HG02759 (cell line): ENCODE data around the gene JPH2.

Experiments used
- ATAC-seq: cut with Tn5 transposase; IDR thresholded peaks from one replicate; pipeline ENCODE4 v1.9.1; 2021; ENCODE audit warnings: mild to moderate bottlenecking, moderate library complexity; ENCODE audit not compliant: unreplicated experiment

The JPH2 gene

DNA sequence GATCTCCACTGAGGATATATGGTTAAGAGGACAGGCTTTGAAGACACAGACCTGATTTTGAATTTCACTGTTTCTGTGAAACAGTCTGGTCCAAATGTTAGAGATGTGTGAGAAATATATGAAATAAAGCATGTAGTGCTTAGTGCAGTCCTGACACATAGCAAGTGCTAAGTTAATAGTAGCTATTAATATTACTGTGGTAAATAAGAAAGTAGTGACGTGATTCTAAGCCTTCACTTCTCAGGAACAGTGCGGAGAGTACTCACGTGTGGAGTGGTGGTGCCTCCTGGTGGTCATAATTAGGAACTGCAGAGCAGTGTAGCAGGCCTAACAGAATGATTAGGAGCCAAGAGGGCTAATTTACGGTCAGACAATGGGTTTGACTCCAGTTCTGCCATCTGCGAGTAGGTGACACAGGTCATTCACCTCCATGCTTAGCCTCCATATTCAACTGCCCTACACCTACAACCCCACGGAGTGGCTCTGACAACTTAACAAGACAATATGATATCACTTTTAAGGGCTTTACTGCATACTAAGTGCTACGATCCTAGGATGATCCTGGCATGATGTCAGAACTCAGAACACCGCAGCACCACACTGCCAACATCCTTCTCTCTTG is 106.2 kb downstream of the JPH2 start:
- peak; percentile 60 for ATAC-seq

DNA sequence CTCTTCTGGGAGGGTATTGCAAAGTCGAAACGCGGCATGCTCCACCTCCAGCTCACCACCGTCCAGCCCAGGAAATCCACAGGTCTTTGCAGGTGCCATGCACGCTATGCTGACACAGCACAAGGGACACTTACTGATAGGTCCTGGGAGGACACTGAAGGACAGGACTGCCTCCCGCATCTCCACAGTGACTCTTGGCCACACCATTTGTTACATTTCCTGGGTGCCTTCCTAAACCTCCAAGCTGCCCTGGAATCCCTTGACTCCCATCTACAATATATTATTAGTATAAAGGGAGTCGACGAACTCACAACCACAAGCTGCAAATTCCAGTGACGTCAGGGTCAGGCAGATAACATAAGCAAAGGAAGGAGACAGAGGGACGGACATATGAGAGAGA is 106.9 kb downstream of the JPH2 start:
- no peak for ATAC-seq

GRCh38 chr20:44079291-44079690 is 107.7 kb downstream of the JPH2 start:
- ATAC-seq, result no peak

DNA sequence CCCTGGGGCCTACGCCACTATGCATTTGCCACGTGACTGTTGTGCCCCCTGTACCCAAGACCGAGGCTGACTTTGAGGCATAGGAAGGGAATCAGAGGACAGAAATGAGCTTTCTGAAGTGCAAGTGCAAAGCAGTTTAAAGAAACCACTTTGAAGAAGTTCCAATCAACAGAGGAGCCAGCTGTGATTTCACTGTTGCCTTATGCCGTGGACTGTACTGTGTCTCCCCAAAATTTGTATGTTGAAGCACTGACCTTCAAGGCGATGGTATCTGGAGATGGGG is 111.1 kb downstream of the JPH2 start:
- no peak for ATAC-seq

DNA sequence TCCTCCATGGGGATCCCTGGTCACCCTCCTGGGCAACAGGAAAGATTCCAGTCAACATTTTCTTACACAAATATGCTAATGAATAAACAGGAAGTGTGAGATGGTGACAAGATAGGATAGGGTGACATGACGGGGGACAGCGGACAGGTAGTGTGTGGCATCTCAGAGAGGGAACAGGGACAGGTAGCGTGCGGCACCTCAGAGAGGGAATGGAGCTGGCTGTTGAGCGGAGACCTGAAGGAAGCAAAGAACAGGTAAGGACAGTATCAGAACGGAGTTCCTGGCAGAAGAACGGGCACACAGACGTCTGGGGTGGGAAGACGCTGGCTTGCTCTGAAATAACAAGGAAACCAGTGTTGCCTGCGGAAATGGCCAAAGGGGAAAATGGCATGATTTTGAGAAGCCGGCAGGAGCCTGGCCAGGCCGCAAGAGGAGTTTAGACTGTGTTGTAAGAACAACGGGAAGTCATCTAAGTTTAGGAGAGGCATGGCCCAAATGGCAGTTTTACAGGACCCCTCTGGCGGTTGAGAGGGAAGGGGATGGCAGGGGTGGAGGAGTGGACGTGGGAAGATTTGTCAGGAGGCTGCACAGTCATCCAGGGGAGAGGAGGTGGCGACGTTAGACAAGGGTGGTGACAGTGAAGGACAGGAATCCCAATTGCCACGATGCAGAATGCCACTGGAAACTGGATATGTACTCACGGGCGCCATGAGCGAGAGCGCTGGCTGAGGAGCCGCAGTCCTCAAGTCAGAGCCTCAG is 111.6 kb downstream of the JPH2 start:
- no peak for ATAC-seq

DNA sequence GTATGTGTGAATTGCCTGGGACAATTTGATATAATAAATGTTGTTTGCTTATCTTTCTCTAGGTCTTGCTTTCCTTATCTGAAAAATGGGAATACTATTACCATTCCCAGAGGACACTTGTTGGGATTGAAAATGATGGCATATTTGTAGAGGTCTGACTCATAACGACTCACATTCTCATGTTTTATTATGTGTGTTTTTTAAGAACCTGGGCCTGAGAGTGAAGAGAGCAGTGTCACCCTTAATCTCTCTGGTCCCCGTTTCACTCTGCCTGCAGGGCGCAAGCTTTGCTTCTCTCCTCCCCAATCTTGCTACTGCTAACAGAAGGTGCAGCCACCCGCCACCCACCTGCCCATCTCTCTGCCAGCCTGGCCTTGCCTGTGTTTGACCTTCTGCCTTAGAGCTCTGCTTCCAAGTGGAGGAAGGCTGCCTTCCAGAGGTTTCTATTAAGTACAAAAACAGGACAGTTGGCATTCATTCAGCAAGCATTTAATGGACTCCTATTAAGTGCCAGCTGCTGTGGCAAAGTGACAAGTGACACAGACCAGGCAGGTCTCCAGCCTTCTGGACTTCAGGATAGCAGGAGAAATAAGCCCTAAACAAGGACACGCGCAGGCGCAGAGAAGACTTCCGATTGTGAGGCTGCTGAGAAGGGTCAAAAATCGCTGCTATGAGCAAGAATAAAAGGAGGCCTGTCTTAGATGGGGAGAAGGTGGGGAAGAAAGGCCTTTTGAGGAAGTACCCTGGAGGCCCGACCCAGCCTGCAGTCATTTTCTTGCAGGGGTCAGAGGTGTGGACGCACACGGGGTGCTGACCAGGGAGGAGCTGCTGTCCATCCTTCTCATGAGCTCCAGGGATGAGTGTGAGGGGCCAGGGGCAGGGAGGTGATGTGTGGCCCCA is 112.5 kb downstream of the JPH2 start:
- no peak for ATAC-seq

DNA sequence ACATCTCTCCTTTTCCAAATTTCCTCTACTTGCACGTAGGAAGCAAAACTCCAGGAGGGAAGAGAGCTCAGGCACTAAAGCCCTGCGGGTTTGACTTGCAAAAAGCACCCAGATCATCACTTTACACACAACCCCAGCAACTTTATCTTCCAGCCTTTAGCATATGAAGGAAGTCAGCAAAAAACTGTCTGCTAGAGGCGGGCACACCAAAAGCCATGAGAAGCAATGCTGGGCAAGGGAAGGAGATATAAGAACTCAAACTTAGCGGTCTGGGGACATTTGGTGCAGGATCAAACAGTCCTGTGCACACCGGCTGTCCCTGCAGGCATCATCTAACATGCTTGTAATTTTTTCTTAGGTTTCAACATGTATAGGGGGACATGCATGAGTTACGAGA is 113.3 kb downstream of the JPH2 start:
- ATAC-seq, result no peak

GRCh38 chr20:44073011-44073674 is 113.8 kb downstream of the JPH2 start:
- no peak for ATAC-seq

DNA sequence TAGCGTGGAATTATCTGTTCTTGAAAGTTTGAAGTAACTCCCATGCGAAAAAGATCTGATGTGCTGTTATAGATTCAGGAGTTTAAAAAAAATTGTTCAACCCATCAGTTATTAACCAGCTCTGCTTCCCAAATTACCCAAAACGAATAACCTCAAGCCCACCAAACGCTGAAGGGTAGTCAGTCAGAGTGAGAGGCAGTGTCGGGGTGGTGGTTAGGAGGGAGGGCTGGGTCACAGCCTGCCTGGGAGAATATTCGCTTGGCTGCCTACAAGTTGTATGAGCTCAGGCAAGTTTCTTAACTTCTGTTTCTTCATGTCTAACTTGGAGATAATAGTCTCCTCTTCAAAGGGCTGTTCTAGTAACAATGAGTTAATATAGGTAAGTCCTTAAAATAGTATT is 114.6 kb downstream of the JPH2 start:
- ATAC-seq, result peak; percentile 46

- no peak for ATAC-seq
Observed at GRCh38 chr20:44071526-44072111, 115.4 kb downstream of the JPH2 start.

DNA sequence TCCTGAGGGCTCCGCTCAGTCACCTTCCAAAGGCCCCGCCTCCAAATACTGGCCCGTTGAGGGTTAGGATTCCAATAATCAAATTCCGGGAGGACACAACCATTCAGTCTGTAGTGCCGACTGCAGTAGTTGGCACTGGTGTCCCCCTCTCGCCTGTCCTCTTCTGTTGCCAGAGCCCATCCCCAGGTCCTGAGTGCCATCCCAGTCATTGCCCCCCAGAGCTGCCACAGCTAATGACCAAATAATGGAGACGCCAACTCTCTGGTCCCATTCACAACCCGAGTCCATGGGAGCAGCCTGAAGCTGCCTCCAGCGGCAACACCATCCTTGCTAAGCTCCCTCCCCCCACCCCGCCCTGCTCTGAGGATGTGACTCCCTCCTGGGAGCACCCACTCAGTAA is 115.9 kb downstream of the JPH2 start:
- no peak for ATAC-seq

DNA sequence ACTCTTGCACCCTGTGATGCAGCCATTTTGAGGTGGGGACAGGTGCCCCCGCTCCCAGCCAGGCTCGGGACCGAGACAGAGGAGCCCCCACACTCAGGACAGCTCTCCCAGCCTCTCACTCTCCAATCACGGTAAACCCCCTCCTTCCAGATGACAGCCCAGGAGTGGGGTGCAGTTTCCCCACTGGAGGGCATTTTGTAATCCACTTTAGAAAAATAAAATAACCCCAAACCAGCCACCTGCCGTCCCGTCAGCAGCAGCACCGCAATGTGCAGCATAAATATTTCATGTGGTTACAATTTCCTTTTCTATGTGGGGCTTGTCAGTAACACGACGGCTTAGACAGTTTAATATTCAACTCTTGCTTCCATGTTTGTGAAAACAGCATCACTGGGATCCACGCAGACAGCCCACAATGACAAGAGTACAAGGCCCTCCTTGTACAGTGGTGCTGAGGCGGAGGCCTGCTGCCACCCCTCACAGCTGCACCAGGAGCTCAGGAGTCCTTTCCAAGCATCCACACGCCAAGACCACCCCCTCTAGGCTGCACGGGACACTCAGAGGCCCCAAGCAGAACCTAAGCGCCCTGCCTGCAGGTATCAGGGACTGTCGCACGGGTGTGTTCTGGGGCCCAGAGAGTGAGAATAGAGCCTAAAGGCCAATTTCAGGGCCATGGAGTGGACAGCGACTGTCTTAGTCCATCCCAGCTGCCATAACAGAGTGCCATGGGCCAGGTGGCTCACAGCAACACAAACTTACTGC is 116.7 kb downstream of the JPH2 start:
- ATAC-seq, result no peak

DNA sequence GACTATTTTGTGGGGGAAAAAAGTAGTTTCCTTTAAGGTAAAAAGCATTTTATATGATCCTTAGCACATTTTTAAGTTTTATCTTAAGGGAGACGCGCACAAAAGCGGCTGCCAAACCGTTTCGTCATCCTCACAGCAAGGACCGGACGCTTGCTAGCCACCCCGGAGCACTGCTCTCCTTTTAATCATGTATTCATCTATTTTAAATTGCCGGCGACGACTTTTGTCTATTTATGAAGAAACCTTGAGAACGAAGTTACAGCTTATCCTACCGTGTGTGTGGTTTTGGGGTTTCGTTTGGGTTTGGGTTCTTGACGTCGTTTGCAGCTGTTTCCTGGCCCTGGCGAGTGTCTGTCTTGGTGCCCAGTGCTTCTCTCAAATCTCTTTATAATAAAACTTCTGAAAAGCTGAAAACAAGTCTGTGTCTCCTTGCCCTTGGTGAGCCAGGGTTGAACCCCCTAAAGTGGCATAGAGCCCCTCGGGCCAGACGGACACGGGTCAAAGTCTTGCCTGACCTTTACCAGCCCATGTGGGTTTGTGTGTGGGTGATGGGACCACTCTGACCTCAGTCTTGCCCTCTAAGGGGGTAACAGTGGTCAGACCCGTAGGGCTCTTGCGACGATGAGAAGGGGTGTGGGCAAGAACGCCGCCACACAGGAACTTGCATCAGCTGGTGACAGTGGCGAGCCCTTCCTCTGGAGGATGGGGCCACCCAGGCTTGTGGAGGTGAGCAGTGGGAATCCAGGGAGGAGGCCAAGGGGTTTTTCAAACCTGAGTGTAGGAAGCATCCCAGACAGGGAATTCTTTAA is 117.6 kb downstream of the JPH2 start:
- peak; percentile 64 for ATAC-seq

DNA sequence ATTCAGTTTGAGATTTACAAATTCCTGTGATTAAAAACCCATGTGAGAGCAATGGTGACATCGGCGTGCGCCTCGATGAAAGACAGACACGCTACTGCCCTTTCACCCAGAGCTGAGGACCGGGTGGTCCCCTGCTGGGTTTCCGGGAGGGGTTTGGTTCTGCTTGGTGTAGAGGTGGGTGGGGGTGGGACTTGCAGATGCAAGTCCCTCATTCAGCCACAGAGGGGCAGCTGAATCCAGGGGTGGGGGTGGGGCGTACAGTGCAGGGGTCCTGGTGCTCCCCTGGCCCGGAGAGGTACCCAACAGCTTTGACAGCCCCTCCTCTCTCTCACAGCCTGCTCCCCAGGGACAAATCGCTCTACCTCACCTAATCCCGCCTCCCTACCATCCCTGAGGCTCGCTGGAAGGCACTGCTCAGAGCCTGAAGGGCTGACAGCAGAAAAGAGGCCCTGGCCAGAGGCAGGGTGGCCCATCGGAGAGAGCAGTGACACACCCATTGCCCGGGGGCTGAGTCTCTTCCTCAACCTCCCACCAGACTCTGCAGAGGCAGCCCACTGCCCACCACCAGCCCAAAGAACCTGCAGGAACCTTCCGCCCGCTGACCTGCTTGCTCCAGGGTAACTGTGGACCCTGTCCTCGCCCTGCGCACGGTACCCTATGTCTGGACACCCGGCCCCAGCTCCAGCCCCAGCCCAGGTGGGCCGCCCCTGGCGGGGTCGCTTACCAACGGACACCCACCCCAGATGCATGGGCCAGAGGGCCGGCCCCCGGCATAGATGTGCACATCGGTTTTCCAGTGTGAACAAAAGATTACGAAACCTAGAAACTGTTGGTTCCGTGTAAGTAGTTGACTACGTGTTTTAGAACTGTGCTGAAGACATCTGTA is 118.4 kb downstream of the JPH2 start:
- no peak for ATAC-seq

GRCh38 chr20:44067650-44068081 is 119.3 kb downstream of the JPH2 start:
- no peak for ATAC-seq

GRCh38 chr20:44066645-44067606 is 120.1 kb downstream of the JPH2 start:
- no peak for ATAC-seq
